ENCODE data around the gene CDC5L.

- no peak for TF ChIP-seq CTCF (IDR thresholded peaks at IDR 0.05)
- no peak for TF ChIP-seq POLR2A (IDR thresholded peaks at IDR 0.05)
Observed at GRCh38 chr6:44381739-44382138, 5.8 kb upstream of the CDC5L start.
